Measurements from ENCODE around the gene SIN3A.

Gene SIN3A

GRCh38 chr15:75329571-75329970 lies 121.9 kb downstream of the SIN3A start:
- no peak for DNase-seq

GRCh38 chr15:75328493-75329314 lies 122.8 kb downstream of the SIN3A start:
- DNase-seq, result no peak

- DNase-seq, result no peak
Measured at GRCh38 chr15:75327491-75327890, 124.0 kb downstream of the SIN3A start.

GRCh38 chr15:75327005-75327404 lies 124.5 kb downstream of the SIN3A start:
- DNase-seq, result no peak

- DNase-seq, result no peak
Measured at GRCh38 chr15:75325922-75326321, 125.6 kb downstream of the SIN3A start.

- no peak for DNase-seq
Measured at GRCh38 chr15:75321711-75322110, 129.8 kb downstream of the SIN3A start.
